GM21515 (cell line): ENCODE data around the gene CLCN4.
A peak's percentile ranks its signal among the peaks of the same experiment; 100 is the strongest.

Experiments used
- ATAC-seq: cut with Tn5 transposase; IDR thresholded peaks from one replicate; pipeline ENCODE4 v1.9.1; 2021; ENCODE audit not compliant: unreplicated experiment

The CLCN4 gene

DNA sequence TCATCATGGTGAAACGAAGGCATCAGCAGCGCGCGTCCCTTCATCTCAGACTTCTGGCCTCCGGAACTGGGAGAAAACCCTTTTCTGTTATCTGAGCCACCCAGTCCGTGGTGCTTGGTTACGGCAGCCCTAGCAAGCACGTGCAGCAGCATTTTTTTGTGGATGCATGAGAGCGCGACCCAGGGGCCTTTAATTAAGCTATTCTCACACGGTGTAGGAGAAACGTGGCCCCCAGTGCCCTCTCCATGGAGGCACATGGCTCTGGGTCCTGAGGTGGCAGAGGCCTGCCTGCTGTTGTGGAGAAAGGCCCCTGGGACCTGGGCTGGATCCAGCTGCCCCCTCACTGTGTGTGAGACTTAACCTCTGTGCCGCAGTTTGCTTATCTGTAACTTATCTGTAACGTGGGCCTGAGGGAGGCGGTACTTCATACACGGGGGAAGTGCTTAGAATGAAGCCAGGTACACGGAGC lies 9.5 kb downstream of the CLCN4 start:
- ATAC-seq = peak; percentile 22

- peak; percentile 30 for ATAC-seq
Observed at GRCh38 chrX:10166731-10167151, 10.0 kb downstream of the CLCN4 start.

DNA sequence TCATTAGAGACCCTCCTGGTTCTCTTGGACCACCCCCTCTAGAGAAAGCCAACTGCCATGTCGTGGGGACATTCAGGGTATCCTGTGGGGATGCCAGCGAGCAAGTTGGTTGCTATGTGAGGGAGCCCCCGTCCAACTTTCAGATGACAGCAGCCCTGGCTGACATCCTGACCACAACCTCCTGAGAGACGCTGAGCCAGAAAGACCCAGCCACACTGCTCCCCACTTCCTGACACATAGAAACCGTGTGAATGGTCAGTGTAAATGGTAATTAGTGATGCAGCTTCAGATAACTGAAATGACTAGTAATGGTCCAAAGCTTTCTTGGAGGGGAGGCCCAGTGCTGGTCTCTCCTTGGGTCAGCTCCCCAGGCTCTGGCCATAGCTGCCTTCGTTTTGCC lies 10.8 kb downstream of the CLCN4 start:
- ATAC-seq = peak; percentile 55

DNA sequence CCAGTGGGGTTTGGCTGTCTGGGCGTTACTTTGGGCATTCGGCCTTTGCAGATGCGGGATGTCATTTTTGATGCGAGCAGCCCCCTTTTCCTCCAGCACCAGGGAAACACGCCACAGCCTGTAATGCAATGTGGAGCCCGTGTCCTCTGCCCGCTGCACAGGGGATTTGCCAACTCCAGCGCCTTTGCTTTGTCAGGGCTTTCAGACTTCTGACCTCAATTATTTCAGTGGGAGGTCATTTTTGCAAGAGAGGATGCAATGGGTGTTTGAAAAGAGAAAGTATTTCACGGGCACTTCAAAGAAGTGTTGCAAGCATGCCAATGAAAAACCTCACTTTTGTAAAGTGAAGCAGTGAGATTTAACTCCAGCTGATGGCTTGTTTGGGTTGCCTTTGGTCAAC lies 11.5 kb downstream of the CLCN4 start:
- ATAC-seq = no peak

GRCh38 chrX:10169175-10169574 lies 12.4 kb downstream of the CLCN4 start:
- ATAC-seq = no peak

GRCh38 chrX:10171249-10171648 lies 14.5 kb downstream of the CLCN4 start:
- ATAC-seq = no peak

DNA sequence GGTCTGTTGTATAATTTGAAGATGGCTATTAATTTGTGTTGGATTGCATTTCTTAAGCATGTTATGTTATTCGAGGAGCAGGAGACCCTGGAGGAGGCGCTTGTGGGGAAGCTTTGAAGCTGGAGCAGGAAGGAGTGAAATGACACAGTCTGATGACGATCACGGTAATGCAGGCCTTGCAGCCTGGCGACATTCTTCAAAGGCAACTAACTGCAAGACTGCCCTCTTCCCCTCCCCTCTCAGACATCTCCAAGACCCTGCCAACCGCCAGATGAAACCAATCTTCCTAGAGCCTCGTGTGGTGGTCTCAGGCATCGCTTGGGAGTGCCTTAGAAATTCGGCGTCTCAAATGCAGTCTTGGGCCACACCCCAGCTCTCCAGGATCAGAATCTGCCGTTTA lies 16.1 kb downstream of the CLCN4 start:
- ATAC-seq = no peak

DNA sequence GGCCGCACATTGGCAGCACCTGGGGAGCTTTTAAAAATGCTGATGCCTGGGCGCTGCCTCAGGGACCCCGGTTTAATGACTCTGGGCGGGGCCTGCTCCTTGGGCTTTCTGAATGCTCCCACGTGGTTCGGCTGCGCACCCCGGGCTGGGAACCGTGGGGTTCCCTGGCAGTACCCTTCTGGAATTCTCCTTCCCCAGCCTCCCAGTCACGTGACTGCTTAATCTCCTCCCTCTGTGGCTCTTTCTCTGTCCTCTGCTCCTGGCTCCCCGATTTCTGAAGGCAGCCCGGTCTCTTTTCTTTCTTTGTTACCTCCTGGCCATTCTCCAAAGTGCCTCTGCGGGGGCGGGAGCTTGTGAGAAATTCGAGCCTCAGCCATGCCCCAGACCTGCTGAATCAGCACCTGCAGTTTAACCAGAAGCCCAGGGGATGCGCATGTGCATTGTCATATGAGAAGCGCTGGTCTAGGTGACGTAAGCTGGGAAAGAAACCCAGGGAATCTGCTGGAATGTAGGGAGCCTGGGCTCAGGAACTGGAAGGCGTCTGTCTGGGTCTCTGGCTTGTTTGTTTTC lies 16.6 kb downstream of the CLCN4 start:
- no peak for ATAC-seq

DNA sequence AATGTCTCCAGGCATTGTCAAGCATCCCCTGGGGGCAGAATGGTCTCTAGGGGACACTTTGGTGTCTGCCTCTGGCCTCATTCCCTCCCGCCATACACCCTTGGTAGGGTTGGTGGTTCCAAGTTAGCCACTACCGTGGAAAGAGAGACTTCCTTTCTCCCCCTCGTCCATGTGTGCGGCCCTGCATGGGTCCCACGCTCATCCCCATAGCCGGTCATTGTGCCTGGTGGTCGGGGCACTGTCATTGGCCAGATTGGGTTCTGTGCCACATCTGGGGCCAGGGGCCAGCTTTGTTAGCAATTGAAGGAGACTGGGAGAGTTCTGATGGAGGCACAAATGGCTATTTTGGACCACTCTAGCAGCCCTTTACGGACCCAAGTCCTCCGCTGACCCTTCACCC lies 17.3 kb downstream of the CLCN4 start:
- no peak for ATAC-seq

- ATAC-seq = no peak
Observed at GRCh38 chrX:10174810-10175209, 18.0 kb downstream of the CLCN4 start.

- no peak for ATAC-seq
Observed at GRCh38 chrX:10175319-10175871, 18.6 kb downstream of the CLCN4 start.

DNA sequence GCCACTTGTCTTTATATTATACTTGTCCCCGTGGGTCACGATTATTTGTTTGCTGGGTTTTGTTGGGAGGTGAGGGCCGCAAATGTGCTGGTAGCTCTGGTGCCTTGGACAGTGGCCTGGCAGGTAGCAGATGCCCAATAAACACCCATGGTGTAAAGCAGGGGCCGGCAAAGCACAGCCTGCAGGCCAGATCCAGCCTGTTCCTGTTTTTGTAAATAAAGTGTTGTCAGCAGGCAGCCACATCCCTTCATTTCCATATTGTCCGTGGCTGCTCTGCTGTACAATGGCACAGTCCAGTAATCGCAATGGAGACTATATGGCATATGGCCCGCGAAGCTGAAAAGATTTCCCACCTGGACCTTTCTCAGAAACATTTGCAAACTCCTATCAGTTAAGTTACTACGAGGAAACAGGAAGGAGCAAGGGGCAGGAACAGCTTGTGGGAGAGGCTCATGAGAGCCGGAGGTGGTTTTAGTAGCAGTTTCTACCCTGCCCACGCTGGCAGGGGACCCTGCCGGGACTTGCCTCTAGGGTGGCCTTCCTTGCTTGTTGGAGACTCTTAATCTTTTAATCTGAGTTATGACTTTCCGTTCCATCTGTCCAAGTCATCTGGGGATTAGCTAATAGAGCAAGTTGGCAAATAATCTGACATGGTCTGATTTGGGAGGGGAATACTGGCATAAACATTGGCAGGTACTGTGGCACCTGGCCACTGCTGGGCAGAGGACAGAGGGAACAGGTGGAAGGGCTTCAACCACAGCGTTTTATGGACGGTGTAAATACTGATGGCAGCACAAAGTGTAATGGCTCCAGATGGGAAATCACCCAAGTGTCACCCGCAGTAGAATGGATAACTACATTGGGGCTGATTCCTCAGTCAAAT lies 19.6 kb downstream of the CLCN4 start:
- ATAC-seq = peak; percentile 56

- ATAC-seq = no peak
Observed at GRCh38 chrX:10177004-10177396, 20.2 kb downstream of the CLCN4 start.

GRCh38 chrX:10177601-10178000 lies 20.8 kb downstream of the CLCN4 start:
- ATAC-seq = no peak

DNA sequence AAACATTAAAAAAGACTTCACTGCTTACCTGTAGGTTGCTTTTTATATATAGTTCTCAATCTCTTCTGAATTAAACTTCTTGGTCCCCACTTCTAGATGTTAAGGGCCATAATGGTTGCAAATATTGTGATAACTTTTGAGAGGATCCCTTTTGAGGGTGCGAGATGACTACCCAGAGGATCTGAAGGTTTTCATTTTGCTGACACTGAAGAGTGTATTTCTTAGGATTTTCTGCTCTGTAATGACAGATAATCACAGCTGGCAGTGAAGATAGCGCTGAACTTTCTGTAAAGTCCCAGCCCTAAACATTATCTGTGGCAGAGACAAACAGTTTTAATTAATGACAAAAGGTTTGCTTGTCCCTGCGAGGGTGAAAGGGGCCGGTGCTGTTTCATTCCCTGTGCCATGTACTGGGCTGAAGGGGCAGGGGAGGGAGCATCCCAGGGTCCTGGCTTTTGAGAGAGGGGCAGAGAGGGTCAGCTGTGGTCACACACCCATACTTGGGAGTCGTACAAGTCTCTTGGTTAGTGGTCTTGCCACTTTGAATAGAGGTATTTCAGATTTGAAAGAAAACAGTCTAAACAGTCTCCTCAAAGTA lies 22.2 kb downstream of the CLCN4 start:
- no peak for ATAC-seq

- ATAC-seq = no peak
Observed at GRCh38 chrX:10183760-10184159, 27.0 kb downstream of the CLCN4 start.

GRCh38 chrX:10184411-10184810 lies 27.6 kb downstream of the CLCN4 start:
- no peak for ATAC-seq

DNA sequence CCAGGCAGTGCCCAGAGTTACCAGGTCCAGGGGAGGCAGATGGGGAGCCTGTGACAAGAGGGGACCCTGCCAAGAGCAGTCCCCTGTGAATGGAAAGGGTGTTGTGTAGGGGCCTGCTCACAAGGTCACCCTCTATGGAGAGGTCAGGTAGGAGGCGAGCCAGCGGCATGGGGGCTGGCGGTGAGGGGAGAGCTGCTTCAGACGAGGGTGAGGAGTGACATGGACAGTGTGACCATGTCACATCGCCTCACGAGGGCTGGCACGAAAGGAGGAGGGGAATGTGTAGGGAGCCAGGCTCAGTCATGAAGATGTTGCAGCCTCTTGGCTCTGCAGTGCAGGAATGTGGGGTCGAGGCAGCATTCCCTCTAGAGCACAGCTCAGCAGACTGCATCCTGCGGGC lies 29.6 kb downstream of the CLCN4 start:
- no peak for ATAC-seq

GRCh38 chrX:10187421-10187820 lies 30.6 kb downstream of the CLCN4 start:
- ATAC-seq = no peak

DNA sequence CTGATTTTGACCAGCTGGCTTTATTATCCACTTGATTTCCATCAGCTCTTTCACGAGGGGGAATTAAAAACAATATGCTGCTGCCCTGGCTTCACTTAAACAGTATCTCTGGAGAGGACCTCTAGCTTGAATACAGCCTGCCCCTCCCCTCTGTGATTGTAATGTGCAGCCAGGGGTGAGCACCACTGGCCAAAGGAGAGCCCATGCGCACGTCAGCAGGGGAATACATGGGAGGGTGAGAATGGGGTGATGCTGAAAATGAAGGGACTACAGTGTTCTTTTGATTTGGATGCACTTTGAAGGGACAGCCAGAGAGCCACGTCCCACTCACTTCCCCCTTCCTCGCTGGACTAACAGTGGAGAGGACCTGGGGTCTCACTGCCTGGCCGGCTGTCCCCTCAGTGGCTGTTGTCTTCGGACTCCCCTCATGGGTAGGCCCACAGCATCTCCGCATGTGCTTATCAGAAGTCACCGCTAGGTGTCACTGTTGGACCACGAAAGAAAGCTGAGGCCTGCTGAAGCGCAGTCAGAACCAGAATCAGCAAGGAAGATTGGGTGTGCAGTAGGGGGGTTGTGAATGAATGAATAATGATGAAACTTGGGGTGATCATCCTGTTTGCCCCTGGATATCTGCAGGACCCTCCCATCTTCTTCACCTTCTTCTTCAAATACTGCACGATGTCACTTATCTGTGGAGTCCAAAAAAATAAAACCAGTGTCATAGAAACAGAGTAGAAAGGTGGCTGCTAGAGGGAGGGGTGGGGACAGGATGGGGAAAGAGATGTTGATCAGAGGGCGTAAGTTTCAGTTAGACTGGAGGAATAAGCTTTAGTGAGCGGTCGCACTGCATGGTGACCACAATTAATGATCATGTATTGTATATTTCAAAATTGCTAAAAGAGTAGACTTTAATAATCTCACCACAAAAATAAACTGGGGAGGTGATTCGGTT lies 32.8 kb downstream of the CLCN4 start:
- ATAC-seq = peak; percentile 76

GRCh38 chrX:10190367-10190766 lies 33.6 kb downstream of the CLCN4 start:
- ATAC-seq = no peak
